ENCODE measurements around the gene RARRES1.

Gene RARRES1

DNA sequence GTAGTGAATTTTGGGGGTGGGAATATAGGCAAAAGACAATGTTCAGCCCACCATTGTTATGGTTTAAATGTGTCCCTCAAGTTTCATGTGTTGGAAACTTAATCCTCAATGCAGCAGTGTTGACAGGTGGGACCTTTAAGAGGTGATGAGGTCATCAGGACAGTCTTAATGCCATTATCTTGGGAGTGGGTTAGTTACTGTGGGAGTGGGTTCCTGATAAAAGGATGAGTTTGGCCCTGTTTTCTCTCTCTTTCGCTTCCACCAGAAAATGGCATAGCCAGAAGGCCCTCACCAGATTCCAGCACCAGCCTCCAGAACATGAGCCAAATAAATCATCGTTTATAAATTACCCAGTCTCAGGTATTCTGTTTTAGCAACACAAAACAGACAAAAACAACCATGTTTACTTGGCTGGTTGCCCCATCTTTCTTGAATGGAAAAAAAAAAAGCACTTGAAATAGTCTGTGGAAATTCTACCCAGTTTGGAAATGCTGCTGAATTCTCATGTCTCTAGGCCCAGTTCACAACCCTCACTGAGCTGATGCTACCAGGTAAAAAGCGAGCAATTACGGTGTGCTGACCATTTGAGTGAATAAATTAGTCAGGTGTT, 38.6 kb upstream of the RARRES1 start:
- Histone ChIP-seq H3K36me3 (ENCODE audit: control insufficient read depth, low read length) (no peaks in the 10 kb centered on the region), H3K27ac (ENCODE audit: low read depth, low read length) (no peak overlapping the region), H3K27me3 (ENCODE audit: control insufficient read depth, low read length) (no peaks in the 10 kb centered on the region), H3K9me3 (ENCODE audit: control insufficient read depth, insufficient read depth, low read length) (no peaks in the 10 kb centered on the region), H3F3A (ENCODE audit: control insufficient read depth, insufficient read depth) (no peaks in the 10 kb centered on the region), H3K4me1 (ENCODE audit: control insufficient read depth, low read length) (no peaks in the 10 kb centered on the region), H4K20me1 (ENCODE audit: control insufficient read depth, insufficient read depth, low read depth, low read length) (no peaks in the 10 kb centered on the region), H3K4me3 (ENCODE audit: low read length) (no peak overlapping the region), H3K79me2 (ENCODE audit: control insufficient read depth, low read length) (no peaks in the 10 kb centered on the region), H3K9me2 (replicated peaks; ENCODE audit: control insufficient read depth, low read length) (no peaks in the 10 kb centered on the region), H3K4me2 (ENCODE audit: low read length) (no peak overlapping the region)
- TF ChIP-seq, protein P1, sequence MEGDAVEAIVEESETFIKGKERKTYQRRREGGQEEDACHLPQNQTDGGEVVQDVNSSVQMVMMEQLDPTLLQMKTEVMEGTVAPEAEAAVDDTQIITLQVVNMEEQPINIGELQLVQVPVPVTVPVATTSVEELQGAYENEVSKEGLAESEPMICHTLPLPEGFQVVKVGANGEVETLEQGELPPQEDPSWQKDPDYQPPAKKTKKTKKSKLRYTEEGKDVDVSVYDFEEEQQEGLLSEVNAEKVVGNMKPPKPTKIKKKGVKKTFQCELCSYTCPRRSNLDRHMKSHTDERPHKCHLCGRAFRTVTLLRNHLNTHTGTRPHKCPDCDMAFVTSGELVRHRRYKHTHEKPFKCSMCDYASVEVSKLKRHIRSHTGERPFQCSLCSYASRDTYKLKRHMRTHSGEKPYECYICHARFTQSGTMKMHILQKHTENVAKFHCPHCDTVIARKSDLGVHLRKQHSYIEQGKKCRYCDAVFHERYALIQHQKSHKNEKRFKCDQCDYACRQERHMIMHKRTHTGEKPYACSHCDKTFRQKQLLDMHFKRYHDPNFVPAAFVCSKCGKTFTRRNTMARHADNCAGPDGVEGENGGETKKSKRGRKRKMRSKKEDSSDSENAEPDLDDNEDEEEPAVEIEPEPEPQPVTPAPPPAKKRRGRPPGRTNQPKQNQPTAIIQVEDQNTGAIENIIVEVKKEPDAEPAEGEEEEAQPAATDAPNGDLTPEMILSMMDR (IDR thresholded peaks at IDR 0.05; ENCODE audit: low read depth, low read length, poor library complexity, severe bottlenecking) = no peak
- TF ChIP-seq EZH2phosphoT487 (IDR thresholded peaks at IDR 0.05; ENCODE audit: borderline replicate concordance, low read length) = no peak

DNA sequence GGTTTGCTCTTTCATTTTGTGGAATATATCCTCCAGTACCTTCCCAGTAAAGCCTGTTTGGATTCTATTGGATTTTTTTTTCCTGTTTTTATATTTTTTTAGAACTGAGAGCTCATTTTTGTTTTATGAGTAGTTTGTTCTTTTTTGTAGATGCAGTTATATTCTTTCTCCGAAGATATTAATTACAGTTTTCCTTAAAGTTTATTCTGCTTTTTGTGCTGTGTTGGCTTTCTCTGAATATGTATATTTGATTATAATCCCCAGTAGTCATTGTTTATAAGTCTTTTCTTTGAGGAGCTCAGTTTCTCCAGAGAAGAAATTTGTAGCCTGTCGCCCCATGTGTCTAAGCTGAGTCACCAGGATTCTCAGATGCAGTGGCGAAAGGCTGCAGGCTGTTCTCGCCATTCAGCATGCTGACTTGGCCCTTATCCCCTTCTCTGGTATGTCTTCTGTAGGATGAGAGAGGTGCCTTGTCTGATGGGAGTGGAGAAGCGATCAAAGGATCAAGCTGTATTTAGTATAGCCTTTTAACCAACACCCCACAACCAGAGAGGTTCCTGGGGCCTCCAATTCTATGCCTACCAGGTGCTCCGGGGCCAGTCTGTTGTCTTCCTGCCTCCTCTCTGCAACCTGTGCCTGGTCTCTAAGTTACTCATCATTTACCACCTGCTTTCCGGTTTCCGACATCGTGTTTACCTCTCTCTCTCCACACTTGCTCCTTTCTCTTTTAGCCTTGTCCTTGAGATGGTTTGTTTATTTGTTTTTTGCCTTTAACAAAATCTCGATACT, 37.9 kb upstream of the RARRES1 start:
- Histone ChIP-seq H3K4me2 (ENCODE audit: low read length) (no peak overlapping the region), H3F3A (ENCODE audit: control insufficient read depth, insufficient read depth) (no peaks in the 10 kb centered on the region)

DNA sequence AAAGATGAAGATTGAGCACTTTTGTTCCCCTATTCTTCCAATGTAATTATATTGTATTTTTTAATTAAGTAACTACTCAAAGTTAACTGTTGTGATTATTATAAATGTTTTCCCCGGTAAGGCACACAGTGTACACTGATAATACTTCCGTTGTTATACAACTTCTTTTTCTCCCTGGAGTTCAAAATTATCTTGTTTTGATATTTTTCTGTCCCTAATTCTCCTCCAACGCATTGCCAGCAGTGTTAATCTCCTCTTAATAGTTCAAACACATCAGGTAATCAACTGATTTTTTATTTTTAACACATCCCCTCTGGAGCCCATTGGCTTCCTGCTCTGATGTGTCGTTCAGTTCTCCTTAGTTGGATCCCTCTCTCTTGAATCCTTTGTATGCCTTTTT, 37.3 kb upstream of the RARRES1 start:
- no peaks in the 10 kb centered on the region for H3K9me3 ChIP-seq (ENCODE audit: control insufficient read depth, insufficient read depth, low read length)
- no peak overlapping the region for H3K27ac ChIP-seq (ENCODE audit: low read depth, low read length)
- H3F3A ChIP-seq (ENCODE audit: control insufficient read depth, insufficient read depth) = no peaks in the 10 kb centered on the region
- H3K36me3 ChIP-seq (ENCODE audit: control insufficient read depth, low read length) = no peaks in the 10 kb centered on the region
- no peaks in the 10 kb centered on the region for H3K4me1 ChIP-seq (ENCODE audit: control insufficient read depth, low read length)
- H3K4me2 ChIP-seq (ENCODE audit: low read length) = no peak overlapping the region
- H3K79me2 ChIP-seq (ENCODE audit: control insufficient read depth, low read length) = no peaks in the 10 kb centered on the region
- H3K27me3 ChIP-seq (ENCODE audit: control insufficient read depth, low read length) = no peaks in the 10 kb centered on the region
- H3K4me3 ChIP-seq (ENCODE audit: low read length) = no peak overlapping the region
- TF ChIP-seq EZH2phosphoT487 (IDR thresholded peaks at IDR 0.05; ENCODE audit: borderline replicate concordance, low read length) = no peak
- TF ChIP-seq, protein P1 (IDR thresholded peaks at IDR 0.05; ENCODE audit: low read depth, low read length, poor library complexity, severe bottlenecking) = no peak
- H4K20me1 ChIP-seq (ENCODE audit: control insufficient read depth, insufficient read depth, low read depth, low read length) = no peaks in the 10 kb centered on the region
- H3K9me2 ChIP-seq (replicated peaks; ENCODE audit: control insufficient read depth, low read length) = no peaks in the 10 kb centered on the region

More for the DNA sequence above, 37.9 kb upstream of the RARRES1 start:
- no peaks in the 10 kb centered on the region for H3K36me3 ChIP-seq (ENCODE audit: control insufficient read depth, low read length)
- no peak for TF ChIP-seq EZH2phosphoT487 (IDR thresholded peaks at IDR 0.05; ENCODE audit: borderline replicate concordance, low read length)
- TF ChIP-seq, protein P1 (IDR thresholded peaks at IDR 0.05; ENCODE audit: low read depth, low read length, poor library complexity, severe bottlenecking) = no peak
- H3K9me2 ChIP-seq (replicated peaks; ENCODE audit: control insufficient read depth, low read length) = no peaks in the 10 kb centered on the region
- no peaks in the 10 kb centered on the region for H3K4me1 ChIP-seq (ENCODE audit: control insufficient read depth, low read length)
- H3K79me2 ChIP-seq (ENCODE audit: control insufficient read depth, low read length) = no peaks in the 10 kb centered on the region
- H3K4me3 ChIP-seq (ENCODE audit: low read length) = no peak overlapping the region
- H4K20me1 ChIP-seq (ENCODE audit: control insufficient read depth, insufficient read depth, low read depth, low read length) = no peaks in the 10 kb centered on the region
- H3K9me3 ChIP-seq (ENCODE audit: control insufficient read depth, insufficient read depth, low read length) = no peaks in the 10 kb centered on the region
- H3K27me3 ChIP-seq (ENCODE audit: control insufficient read depth, low read length) = no peaks in the 10 kb centered on the region
- H3K27ac ChIP-seq (ENCODE audit: low read depth, low read length) = no peak overlapping the region

All from DOHH2 (cell line).